GM06990 (cell line): ENCODE measurements around the gene TRAF3IP3.

ENCODE experiments used
- DNase-seq: peaks from one replicate; pipeline ENCODE4 v3.0.0-alpha.2; 2011; ENCODE audit not compliant: insufficient read length; ENCODE audit errors: extremely low read depth
- H3K27me3 ChIP-seq: replicated peaks from 2 replicates; pipeline ENCODE4 v1.6.0; 2011; ENCODE audit warnings: low read length; ENCODE audit not compliant: control insufficient read depth, insufficient read depth
- H3K36me3 ChIP-seq: 2 replicates; pipeline ENCODE4 v1.5.1; 2011; ENCODE audit warnings: low read length; ENCODE audit not compliant: control insufficient read depth, insufficient read depth
- H3K4me3 ChIP-seq: replicated peaks from 2 replicates; pipeline ENCODE4 v1.5.1; 2011; ENCODE audit warnings: low read depth, mild to moderate bottlenecking, control low read depth, low read length
- TF ChIP-seq, protein P1 (sequence below): IDR thresholded peaks from 2 replicates; pipeline ENCODE4 v1.5.1; 2011; ENCODE audit warnings: low read length, control low read depth, mild to moderate bottlenecking, inconsistent platforms; ENCODE audit not compliant: insufficient read depth, poor library complexity, severe bottlenecking

Gene TRAF3IP3

DNA sequence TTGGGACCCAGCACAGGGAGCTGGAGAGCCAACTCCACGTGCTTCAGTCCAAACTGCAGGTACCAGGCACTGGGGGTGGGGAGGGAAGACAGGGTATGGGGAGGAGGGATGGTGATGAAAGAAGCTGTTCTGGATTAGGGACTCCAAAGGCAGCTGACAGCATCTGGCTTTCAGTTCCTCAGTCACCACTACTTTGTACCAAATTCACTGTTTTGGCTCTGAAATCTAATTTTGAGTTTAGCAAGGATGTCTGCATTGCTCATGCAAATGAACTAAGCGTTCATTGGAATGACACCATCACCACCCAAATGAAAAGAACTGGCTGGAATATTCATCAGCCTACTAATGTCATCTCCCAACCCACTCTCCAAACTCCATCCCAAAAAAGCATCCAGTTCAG is 19.8 kb downstream of the TRAF3IP3 start:
- TF ChIP-seq, protein P1, sequence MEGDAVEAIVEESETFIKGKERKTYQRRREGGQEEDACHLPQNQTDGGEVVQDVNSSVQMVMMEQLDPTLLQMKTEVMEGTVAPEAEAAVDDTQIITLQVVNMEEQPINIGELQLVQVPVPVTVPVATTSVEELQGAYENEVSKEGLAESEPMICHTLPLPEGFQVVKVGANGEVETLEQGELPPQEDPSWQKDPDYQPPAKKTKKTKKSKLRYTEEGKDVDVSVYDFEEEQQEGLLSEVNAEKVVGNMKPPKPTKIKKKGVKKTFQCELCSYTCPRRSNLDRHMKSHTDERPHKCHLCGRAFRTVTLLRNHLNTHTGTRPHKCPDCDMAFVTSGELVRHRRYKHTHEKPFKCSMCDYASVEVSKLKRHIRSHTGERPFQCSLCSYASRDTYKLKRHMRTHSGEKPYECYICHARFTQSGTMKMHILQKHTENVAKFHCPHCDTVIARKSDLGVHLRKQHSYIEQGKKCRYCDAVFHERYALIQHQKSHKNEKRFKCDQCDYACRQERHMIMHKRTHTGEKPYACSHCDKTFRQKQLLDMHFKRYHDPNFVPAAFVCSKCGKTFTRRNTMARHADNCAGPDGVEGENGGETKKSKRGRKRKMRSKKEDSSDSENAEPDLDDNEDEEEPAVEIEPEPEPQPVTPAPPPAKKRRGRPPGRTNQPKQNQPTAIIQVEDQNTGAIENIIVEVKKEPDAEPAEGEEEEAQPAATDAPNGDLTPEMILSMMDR, result no peak
- Histone ChIP-seq H3K27me3 (no peaks in the 10 kb centered on the region), H3K4me3 (no peak overlapping the region), H3K36me3 (peaks cover 29% of the 10 kb centered on the region)
- DNase-seq, result no peak

DNA sequence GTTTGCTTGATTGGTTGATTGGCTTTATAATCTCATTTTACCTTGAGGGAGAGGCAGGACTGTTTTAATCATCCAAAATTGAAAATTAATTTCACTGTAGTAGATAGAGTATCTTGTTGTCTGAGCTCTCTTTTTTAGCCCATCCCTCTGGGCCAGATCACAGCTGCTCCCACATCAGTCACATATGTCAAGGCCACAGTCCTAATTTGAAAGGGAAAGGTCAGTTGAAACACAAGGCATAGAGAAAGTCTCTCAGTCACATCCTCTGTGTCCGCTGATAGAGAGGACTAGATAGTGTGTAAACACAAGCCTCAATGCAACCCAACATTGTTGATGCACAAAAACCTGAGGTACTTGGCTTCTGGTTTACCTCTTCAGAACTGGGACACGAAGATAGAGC is 21.7 kb downstream of the TRAF3IP3 start:
- no peak for DNase-seq
- Histone ChIP-seq H3K36me3 (peaks cover 28% of the 10 kb centered on the region), H3K4me3 (no peak overlapping the region), H3K27me3 (no peaks in the 10 kb centered on the region)
- TF ChIP-seq, protein P1, result no peak

DNA sequence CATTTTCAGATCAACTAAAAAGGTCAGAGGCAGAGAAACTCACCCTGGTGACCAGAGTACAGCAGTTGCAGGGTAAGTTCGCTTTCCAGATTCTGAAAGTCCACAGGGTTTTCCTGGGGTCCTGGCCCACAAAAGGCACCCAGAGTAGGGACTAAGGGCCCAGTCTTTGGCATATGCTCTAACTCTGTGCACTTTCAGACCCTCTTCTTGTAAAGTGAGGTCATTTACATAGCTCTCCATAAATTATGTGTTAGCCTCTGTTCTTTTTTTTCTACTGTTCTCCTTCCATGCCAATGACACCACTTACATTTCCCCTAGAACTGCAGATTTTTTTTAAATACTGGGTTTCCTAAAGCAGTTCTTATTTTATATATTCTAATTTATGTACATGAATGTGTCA is 22.2 kb downstream of the TRAF3IP3 start:
- H3K4me3 ChIP-seq, result no peak overlapping the region
- TF ChIP-seq, protein P1, result no peak
- DNase-seq, result no peak
- H3K36me3 ChIP-seq, result peaks cover 30% of the 10 kb centered on the region
- no peaks in the 10 kb centered on the region for H3K27me3 ChIP-seq

DNA sequence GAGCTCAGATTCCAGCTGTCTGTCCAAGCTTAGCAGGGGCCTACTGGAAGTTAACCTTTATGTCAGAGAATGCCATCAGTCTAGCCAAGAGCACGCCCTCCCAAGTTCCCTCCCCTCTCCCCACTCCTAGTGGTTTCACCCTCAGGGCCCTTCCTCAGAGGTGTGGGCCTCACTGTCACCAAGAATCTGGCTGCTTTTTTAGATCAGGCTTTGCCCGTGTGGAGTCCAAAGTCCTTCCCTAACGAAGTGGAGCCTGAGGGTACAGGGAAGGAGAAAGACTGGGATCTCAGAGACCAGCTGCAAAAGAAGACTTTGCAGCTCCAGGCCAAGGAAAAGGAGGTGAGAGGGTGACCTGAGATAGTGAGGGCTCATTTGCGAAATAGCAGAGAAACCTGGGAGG is 24.4 kb downstream of the TRAF3IP3 start:
- H3K4me3 ChIP-seq, result no peak overlapping the region
- peaks cover 29% of the 10 kb centered on the region for H3K36me3 ChIP-seq
- H3K27me3 ChIP-seq, result no peaks in the 10 kb centered on the region
- TF ChIP-seq, protein P1, result no peak
- no peak for DNase-seq

DNA sequence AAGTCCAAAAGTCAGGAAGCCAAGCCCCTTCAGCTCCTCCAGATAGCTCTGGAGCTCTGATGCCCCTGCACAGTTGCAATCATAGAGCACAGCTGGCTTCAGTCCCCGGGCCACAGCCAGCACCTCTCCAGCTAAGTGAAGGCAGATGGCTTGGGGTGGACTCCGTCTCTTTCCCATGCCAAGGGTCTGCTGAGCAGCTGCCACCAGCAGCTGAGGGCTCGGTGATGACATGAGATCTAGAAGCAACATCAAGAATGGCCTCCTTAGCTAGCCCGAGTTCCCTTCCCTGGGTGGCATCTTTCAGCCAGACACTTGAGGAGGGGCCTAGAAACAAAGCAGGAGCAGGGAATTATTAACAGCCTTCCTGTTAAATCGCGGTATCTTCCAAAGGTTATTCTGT is 27.5 kb downstream of the TRAF3IP3 start:
- Histone ChIP-seq H3K27me3 (no peaks in the 10 kb centered on the region), H3K4me3 (peak overlapping the region; percentile 75), H3K36me3 (peaks cover 12% of the 10 kb centered on the region)
- no peak for DNase-seq
- TF ChIP-seq, protein P1, result no peak
